Measurements from ENCODE around the gene BCAS3. TPM values are rescaled to one million over a fixed set of nuclear protein-coding genes. Genes with fewer than 3 reads are reported as not detected.
A peak's percentile ranks its signal among the peaks of the same experiment; 100 is the strongest.

Gene BCAS3
- total and polyA plus RNA-seq, 4 donors, result 5.8 to 24.6 (median 10.1) TPM

DNA sequence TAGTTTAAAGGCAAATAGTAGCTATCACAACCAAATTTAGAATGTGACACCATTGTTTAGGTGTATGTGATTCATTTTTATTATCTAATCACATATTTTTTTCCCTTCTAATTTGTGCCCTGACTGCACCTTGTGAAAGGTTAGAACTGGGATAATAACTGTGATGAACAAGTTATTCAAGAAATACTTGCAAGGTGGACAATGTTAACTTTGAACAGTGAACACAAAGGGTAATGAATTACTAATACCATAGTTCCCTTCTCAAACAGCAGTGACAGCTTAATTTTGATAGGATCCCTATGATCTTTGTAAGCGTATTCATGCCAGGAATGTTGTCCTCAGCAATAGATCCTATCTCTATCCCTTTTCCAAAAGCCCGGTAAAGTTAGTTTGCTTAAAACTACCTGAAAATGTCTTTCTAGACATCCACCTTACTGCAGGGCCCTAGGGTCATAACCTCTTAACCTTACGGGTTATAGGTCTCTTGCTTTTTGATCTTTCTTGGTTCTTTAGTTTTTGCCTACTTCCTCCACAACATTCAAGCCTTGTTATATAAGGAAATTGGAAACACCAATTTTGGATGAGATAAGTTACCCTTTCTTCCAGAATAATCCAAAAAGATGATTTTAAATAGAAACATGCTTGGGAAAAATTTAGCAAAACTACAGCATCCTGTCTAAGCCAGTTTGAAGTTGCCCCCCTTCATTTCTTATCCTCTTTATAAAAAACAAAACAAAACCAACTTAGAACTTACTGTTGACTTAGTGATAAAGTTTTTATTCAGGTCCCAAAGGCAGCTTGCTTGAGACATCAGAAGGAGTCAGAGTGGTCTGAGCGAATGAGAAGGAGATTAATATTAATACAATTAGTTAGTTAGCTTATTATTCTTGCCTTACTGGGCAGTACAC is 522.0 kb downstream of the BCAS3 start:
- no peak overlapping the region for H3K9ac ChIP-seq (ENCODE audit: low read depth in 1 of 2, low read length in 2 of 2)
- no peaks in the 10 kb centered on the region for H3K36me3 ChIP-seq (ENCODE audit: control insufficient read depth in 4 of 4, insufficient read depth in 3 of 4, low read depth in 1 of 4, low read length in 3 of 4)
- 87% methylated on average over 4 of the region's 4 CpGs for WGBS
- H3K9me3 ChIP-seq (ENCODE audit: control insufficient read depth in 4 of 4, low read length in 3 of 4), result no peaks in the 10 kb centered on the region
- no peaks in the 10 kb centered on the region for H3K27me3 ChIP-seq (ENCODE audit: control insufficient read depth in 4 of 4, insufficient read depth in 4 of 4, low read length in 3 of 4)
- DNase-seq (ENCODE audit: low spot score), result no peak
- no peak overlapping the region for H3K4me3 ChIP-seq (ENCODE audit: low read depth in 1 of 3, low read length in 3 of 3)
- no peaks in the 10 kb centered on the region for H3K4me1 ChIP-seq (ENCODE audit: control insufficient read depth in 4 of 4, insufficient read depth in 4 of 4, low read length in 3 of 4)
- TF ChIP-seq FOXA2 (IDR thresholded peaks at IDR 0.05) (no peak), HNF4A (conservative IDR thresholded peaks at IDR 0.05) (no peak), YY1 (IDR thresholded peaks at IDR 0.05) (no peak), RAD21 (IDR thresholded peaks at IDR 0.05) (no peak), SP1 (IDR thresholded peaks at IDR 0.05) (no peak), NR2F2 (IDR thresholded peaks at IDR 0.05) (peak; percentile 96), EGR1 (IDR thresholded peaks at IDR 0.05; ENCODE audit: low read depth in 2 of 2) (no peak)
- TF ChIP-seq, protein P1, sequence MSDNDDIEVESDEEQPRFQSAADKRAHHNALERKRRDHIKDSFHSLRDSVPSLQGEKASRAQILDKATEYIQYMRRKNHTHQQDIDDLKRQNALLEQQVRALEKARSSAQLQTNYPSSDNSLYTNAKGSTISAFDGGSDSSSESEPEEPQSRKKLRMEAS (IDR thresholded peaks at IDR 0.05), result no peak
- no peak overlapping the region for H3K27ac ChIP-seq (ENCODE audit: low read depth in 1 of 2, low read length in 2 of 2)

DNA sequence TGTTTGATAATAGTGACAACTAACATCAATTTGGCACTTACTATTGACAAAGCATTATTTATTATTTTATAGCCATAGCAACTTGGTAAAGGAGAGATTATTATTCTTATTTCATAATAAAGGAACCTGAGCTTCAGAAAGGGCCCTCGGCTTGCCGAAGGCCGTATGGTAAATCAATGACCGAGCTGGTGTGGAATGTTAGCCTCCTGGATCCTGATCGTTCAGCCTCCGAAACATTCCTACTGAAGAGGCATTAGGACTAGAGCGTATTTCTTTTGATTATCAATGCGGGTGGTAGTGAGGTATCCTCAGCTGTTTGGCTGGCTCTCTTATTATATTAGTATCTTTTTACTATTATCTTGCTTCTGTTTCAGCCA is 522.7 kb downstream of the BCAS3 start:
- Histone ChIP-seq H3K4me3 (ENCODE audit: low read depth in 1 of 3, low read length in 3 of 3) (no peak overlapping the region), H3K9me3 (ENCODE audit: control insufficient read depth in 4 of 4, low read length in 3 of 4) (no peaks in the 10 kb centered on the region), H3K36me3 (ENCODE audit: control insufficient read depth in 4 of 4, insufficient read depth in 3 of 4, low read depth in 1 of 4, low read length in 3 of 4) (no peaks in the 10 kb centered on the region), H3K4me1 (ENCODE audit: control insufficient read depth in 4 of 4, insufficient read depth in 4 of 4, low read length in 3 of 4) (peaks cover 0 to 2% (median 0%) of the 10 kb centered on the region in 4 donors), H3K27me3 (ENCODE audit: control insufficient read depth in 4 of 4, insufficient read depth in 4 of 4, low read length in 3 of 4) (no peaks in the 10 kb centered on the region), H3K9ac (ENCODE audit: low read depth in 1 of 2, low read length in 2 of 2) (no peak overlapping the region), H3K27ac (ENCODE audit: low read depth in 1 of 2, low read length in 2 of 2) (no peak overlapping the region)
- WGBS, result 90% methylated on average over 8 of the region's 8 CpGs
- DNase-seq (ENCODE audit: low spot score), result no peak
- TF ChIP-seq SP1 (IDR thresholded peaks at IDR 0.05) (no peak), YY1 (IDR thresholded peaks at IDR 0.05) (no peak), NR2F2 (IDR thresholded peaks at IDR 0.05) (no peak), JUND (IDR thresholded peaks at IDR 0.05) (no peak), EGR1 (IDR thresholded peaks at IDR 0.05; ENCODE audit: low read depth in 2 of 2) (no peak), HNF4A (conservative IDR thresholded peaks at IDR 0.05) (no peak), FOXA1 (IDR thresholded peaks at IDR 0.05) (no peak), RXRA (IDR thresholded peaks at IDR 0.05) (no peak), TAF1 (conservative IDR thresholded peaks at IDR 0.05) (no peak), RAD21 (IDR thresholded peaks at IDR 0.05) (no peak), GABPA (IDR thresholded peaks at IDR 0.05 in 1 of 2, conservative IDR thresholded peaks at IDR 0.05 in 1 of 2) (no peak), FOXA2 (IDR thresholded peaks at IDR 0.05) (no peak), CTCF (IDR thresholded peaks at IDR 0.05; ENCODE audit: low read depth, low read length, missing input control) (no peak), HNF4G (IDR thresholded peaks at IDR 0.05) (no peak)
- TF ChIP-seq, protein P2, sequence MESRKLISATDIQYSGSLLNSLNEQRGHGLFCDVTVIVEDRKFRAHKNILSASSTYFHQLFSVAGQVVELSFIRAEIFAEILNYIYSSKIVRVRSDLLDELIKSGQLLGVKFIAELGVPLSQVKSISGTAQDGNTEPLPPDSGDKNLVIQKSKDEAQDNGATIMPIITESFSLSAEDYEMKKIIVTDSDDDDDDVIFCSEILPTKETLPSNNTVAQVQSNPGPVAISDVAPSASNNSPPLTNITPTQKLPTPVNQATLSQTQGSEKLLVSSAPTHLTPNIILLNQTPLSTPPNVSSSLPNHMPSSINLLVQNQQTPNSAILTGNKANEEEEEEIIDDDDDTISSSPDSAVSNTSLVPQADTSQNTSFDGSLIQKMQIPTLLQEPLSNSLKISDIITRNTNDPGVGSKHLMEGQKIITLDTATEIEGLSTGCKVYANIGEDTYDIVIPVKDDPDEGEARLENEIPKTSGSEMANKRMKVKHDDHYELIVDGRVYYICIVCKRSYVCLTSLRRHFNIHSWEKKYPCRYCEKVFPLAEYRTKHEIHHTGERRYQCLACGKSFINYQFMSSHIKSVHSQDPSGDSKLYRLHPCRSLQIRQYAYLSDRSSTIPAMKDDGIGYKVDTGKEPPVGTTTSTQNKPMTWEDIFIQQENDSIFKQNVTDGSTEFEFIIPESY (IDR thresholded peaks at IDR 0.05), result no peak
- TF ChIP-seq, protein P3, sequence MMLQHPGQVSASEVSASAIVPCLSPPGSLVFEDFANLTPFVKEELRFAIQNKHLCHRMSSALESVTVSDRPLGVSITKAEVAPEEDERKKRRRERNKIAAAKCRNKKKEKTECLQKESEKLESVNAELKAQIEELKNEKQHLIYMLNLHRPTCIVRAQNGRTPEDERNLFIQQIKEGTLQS (IDR thresholded peaks at IDR 0.05), result no peak
